Stimulated activated CD8-positive, alpha-beta memory T cell treated with anti-CD3 and anti-CD28 coated beads, Interleukin-15, amount 100 ng/mL, for 1 hour (primary cell): ENCODE measurements around the gene WDFY2.

Experiments used
- DNase-seq: peaks from one replicate; pipeline ENCODE4 v3.0.0-alpha.2; 2020; ENCODE audit warnings: low read depth

Gene WDFY2

DNA sequence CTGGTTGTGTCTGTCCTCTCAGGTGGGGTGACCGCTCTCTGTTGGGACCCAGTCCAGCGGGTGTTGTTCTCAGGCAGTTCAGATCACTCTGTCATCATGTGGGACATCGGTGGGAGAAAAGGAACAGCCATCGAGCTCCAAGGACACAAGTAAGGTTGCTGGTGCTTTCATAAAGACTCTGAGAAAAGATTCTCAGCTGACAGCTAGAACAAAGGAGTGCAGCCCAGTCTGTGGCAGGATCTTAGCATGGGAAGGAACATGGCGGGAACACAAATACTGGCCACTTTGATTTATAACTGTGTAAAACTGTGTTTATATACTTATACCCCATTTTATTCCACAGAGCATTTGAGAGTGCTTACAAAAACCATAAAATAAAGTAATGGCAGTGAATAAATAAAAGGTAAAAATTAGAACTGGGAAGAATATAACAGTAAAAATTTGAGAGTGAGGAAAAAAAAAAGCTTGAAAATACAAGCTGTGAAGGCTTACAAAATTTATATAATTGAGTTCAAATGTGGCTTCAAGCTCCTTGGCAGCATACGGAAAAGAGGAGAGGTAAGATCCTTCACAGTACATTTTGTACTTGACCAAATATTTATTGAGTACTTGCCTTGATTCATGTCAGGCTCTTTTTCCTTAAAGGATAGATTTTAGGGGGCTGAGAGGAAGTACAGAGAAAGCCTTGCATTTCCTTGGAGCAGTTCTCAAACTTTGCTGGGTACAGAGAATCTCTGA, 154.9 kb downstream of the WDFY2 start:
- no peak for DNase-seq

GRCh38 chr13:51740698-51741097, 156.4 kb downstream of the WDFY2 start:
- no peak for DNase-seq

- DNase-seq: no peak
Measured at GRCh38 chr13:51742031-51742430, 157.8 kb downstream of the WDFY2 start.

DNA sequence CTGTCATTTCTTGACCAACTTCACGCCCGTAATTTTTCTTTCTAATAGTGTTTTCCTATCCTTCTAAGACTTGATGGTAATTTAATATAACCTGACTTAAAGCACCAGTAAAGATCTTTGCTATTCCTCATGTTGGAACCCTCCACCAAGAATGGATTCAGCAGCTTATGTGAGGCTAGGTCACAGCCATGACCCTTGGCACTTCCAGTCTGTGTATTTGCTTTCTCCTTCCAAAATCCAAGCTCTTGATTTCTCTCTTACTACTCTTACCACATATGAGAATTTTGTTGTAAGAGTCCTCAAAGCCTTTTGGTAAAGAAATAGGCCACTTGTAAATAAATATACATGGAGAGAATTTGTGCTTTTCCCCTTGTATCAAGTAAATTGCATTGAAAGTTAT, 158.3 kb downstream of the WDFY2 start:
- DNase-seq: no peak

GRCh38 chr13:51745243-51745642, 161.0 kb downstream of the WDFY2 start:
- no peak for DNase-seq

- DNase-seq: no peak
Measured at GRCh38 chr13:51746802-51747201, 162.5 kb downstream of the WDFY2 start.

GRCh38 chr13:51747438-51748434, 163.5 kb downstream of the WDFY2 start:
- no peak for DNase-seq

DNA sequence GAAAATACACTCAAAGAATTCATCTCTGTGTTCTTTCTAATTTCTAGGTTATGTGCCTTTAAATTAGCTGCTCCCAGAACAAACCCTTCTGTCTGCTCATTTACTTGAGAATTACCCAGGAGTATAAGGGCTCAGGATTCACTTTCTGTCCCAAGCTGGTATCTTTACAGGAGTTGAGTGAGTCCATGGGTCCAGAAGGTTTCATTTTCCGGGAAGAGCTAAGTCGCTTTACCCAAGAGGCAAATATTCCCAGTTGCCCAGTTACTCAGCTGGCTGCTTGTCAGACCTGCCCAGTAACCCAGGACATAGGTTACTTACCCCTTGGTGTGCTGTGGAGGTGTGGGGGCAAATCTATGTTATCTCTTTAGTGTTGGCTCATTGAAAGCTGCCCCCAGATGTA, 172.4 kb downstream of the WDFY2 start:
- DNase-seq: no peak

- no peak for DNase-seq
Measured at GRCh38 chr13:51758691-51759090, 174.4 kb downstream of the WDFY2 start.

- no peak for DNase-seq
Measured at GRCh38 chr13:51759240-51759639, 175.0 kb downstream of the WDFY2 start.

GRCh38 chr13:51760592-51760991, 176.3 kb downstream of the WDFY2 start:
- no peak for DNase-seq

GRCh38 chr13:51761643-51762350, 177.5 kb downstream of the WDFY2 start:
- no peak for DNase-seq

DNA sequence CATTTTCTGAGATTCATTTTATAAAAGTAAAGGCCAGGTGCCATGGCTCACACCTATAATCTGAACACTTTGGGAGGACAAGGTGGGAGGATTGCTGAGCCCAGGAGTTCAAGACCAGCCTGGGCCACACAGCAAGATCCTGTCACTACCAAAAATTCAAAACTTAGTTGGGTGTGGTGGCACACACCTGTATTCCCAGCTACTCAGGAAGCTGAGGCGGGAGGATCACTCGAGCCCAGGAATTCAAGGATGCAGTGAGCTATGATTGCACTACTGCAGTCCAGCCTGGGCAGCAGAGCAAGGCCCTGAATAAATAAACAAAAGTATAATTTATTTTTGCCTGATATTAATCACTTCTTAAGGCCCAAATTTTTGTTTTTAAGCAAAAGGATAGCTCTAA, 179.2 kb downstream of the WDFY2 start:
- DNase-seq: no peak

DNA sequence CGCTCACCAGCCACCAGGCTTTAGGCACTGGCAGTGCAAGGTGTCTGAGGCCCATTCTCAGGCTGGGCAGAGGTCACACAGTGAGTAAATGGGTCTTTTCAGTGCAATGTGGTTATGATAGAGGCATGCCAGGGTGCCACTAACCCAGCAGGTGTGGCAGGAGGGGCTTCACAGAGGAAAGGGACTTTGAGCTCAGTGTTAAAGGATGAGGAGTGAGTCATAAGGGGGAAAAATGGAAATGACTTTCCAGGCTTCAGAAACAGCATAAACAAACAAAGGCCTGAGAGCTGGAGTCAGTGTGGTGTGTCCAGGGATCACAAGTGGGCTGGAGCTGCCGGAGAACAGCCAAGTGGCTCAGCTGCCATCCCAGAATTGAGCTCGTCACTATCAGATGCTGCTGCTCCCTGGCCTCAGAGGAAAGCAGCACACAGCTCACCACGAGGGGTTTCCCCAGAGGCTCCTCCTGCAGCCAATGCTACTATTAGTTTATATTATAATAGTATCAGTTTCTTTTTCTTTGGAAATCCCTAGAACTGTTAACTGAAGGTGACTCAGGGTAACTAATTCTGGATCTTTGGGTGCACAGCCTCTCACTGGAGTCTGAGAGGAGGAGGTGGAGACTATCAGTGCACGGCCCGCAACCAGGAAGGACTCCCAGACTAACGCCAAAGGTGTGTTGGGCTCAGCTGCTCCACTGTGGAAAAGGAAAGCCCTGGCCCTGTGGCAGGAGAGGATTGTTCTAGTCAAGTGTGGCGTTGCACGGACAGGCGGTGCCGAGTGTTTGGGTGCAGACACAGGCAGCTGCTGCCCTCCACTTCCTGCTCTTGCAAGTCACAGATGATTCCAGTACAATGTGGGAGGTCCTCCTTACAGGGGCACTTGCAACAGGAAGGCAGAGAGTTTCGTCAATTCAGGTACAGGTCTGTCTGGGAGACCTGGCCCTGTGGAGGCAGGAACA, 180.2 kb downstream of the WDFY2 start:
- peak; percentile 11 for DNase-seq

DNA sequence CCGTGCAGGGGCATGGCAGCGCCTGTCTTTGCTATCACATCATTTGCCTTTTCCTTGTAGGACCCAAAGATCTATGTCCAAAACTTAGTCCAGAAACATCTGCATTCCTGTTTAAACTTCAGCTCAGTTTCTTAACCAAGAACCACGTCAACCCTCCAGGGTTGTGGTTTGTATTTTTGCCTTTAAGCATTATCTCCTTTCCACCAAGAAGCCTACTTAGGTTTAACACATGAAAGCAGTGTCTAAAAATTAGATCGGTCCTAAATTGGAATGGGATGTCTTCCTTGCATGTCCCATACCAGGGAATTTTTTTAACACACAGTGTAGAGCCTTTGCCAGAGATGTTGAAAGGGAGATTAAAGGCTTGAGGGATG, 180.9 kb downstream of the WDFY2 start:
- DNase-seq: no peak

GRCh38 chr13:51767100-51767499, 182.8 kb downstream of the WDFY2 start:
- DNase-seq: no peak

GRCh38 chr13:51768378-51768921, 184.2 kb downstream of the WDFY2 start:
- DNase-seq: no peak

DNA sequence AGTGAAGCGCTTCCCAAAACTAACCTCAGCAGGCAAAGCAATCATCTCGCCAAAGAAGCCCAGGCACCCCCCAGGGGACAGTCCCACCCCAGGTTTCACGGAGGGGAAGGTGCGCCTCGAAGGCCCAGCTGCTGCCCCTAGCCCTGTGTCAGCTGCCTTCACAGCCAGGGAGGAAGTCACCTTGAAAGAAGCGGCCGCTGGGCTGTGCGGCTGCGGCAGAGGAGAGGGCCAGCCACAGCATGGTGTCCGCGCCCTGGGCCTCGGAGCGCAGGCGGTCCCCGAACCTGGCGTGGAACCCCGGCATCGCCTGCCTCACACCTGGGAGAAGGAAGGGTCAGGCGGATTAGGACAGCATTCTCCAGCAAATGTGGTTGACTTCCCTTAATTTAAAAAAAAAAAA, 184.7 kb downstream of the WDFY2 start:
- DNase-seq: no peak

DNA sequence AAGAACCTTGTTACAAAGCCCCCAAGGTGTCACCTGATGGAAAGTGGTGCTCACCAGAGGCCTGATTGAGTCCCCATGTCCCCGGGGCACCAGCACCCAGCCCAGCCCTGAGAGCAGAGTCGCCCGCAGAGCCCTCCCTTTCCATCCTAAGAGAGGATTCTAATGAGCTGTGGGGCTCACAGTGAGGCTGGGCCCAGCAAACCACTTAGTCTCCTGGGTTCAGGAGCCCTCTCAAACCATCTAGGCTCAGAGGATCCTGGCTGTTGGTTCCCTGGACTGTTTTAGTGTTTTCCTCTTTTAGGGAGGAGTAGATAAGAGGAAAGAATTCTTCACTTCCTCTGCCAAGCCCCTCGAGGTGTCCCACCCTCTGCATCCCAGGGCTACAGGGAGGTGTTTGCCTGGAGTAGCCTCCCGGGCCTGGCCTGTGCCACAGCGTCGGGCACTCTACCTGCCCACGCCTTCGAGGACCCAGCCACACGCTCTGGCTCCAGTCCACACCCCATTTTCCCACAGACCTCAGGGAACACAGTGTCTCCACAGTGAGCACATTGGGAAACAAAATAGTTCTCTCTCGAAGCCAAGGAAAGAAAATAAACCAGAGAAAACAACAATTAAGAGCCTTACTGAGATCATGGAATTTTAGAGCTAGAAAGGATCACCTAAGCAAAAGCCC, 185.3 kb downstream of the WDFY2 start:
- DNase-seq: no peak

DNA sequence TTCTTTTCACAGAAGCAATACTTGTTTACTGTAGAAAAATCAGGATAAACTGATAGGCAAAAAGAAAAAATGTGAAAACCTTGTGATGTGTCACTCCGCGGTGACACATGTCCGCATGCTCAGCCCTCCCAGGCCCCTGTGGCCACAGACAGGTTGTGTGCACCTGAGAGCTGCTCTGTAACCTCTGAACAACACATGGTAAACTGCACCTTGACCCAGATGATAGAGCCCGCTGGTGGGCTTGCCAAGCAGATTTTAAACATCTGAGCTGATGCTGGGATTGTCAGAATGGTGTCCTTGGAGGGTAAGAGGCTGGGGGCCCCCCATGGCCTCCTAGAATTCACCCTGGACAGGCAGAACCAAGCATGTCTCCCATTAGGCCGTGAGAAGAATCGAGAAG, 185.9 kb downstream of the WDFY2 start:
- DNase-seq: no peak
